BE2C (cell line): ENCODE measurements around the gene SIPA1L3.

ENCODE experiments used
- DNase-seq: peaks from one replicate; pipeline ENCODE4 v3.0.0-alpha.2; 2020
- H3K27me3 ChIP-seq: fragments of 250-450 bp; sonication (Bioruptor Pico); 2 replicates; pipeline ENCODE4 v1.5.1; 2020; ENCODE audit warnings: mild to moderate bottlenecking
- H3K36me3 ChIP-seq: fragments of 250-450 bp; sonication (Bioruptor Pico); 2 replicates; pipeline ENCODE4 v1.5.1; 2020; ENCODE audit warnings: mild to moderate bottlenecking
- H3K4me1 ChIP-seq: fragments of 250-450 bp; sonication (Bioruptor Pico); 2 replicates; pipeline ENCODE4 v1.5.1; 2020
- H3K4me3 ChIP-seq: 2 replicates; pipeline ENCODE4 v1.5.1; 2011; ENCODE audit warnings: low read depth, low read length
- H3K9me3 ChIP-seq: fragments of 250-450 bp; sonication (Bioruptor Pico); 2 replicates; pipeline ENCODE4 v1.5.1; 2020
- TF ChIP-seq, protein P1 (sequence below): IDR thresholded peaks from 2 replicates; pipeline ENCODE4 v1.5.1; 2012; ENCODE audit warnings: mild to moderate bottlenecking, low read depth, low read length

Gene SIPA1L3

DNA sequence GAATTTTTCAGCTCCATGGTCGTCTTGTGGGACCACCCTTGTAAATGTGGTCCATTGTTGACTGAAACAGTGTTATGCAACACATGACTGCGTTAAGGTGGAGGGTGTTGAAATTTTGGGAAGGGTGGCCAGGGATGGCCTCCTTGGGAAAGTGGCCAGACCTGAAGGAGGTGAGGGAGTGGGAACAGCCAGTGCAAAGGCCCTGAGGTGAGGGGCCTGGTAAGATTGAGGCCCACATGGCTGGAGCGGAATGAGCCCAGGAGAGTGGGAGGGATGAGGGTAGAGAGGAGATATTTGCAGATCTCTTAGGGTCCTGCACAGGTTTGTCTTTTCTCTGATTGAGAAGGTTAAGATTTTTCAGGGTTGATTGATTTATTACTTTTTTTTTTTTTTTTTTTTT lies 18.2 kb downstream of the SIPA1L3 start:
- DNase-seq: no peak
- Histone ChIP-seq H3K36me3 (no peaks in the 10 kb centered on the region), H3K4me3 (no peak overlapping the region), H3K9me3 (no peaks in the 10 kb centered on the region), H3K27me3 (no peaks in the 10 kb centered on the region), H3K4me1 (no peaks in the 10 kb centered on the region)
- TF ChIP-seq, protein P1, sequence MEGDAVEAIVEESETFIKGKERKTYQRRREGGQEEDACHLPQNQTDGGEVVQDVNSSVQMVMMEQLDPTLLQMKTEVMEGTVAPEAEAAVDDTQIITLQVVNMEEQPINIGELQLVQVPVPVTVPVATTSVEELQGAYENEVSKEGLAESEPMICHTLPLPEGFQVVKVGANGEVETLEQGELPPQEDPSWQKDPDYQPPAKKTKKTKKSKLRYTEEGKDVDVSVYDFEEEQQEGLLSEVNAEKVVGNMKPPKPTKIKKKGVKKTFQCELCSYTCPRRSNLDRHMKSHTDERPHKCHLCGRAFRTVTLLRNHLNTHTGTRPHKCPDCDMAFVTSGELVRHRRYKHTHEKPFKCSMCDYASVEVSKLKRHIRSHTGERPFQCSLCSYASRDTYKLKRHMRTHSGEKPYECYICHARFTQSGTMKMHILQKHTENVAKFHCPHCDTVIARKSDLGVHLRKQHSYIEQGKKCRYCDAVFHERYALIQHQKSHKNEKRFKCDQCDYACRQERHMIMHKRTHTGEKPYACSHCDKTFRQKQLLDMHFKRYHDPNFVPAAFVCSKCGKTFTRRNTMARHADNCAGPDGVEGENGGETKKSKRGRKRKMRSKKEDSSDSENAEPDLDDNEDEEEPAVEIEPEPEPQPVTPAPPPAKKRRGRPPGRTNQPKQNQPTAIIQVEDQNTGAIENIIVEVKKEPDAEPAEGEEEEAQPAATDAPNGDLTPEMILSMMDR: no peak

DNA sequence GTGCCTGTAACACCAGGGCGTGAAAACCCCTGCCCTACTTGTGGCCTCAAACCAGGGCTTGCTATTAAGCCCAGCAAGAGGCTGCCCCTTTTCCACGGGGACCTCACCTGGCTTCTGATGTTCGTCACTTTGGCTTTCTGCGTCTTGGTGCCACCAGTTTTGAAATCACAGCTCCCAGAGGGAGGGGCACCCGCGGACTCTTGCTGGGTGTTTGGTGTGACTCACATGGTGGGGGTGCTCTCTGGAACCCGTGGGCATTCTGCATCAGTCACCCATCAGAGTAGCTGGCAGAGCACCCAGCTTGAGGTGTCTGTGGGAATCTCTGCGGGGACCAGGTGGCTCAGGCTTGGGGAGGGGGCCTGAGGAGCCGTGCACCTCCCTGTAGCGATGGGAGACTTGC lies 19.2 kb downstream of the SIPA1L3 start:
- Histone ChIP-seq H3K36me3 (no peaks in the 10 kb centered on the region), H3K9me3 (no peaks in the 10 kb centered on the region), H3K4me1 (no peaks in the 10 kb centered on the region), H3K4me3 (no peak overlapping the region), H3K27me3 (no peaks in the 10 kb centered on the region)
- TF ChIP-seq, protein P1: no peak
- no peak for DNase-seq

DNA sequence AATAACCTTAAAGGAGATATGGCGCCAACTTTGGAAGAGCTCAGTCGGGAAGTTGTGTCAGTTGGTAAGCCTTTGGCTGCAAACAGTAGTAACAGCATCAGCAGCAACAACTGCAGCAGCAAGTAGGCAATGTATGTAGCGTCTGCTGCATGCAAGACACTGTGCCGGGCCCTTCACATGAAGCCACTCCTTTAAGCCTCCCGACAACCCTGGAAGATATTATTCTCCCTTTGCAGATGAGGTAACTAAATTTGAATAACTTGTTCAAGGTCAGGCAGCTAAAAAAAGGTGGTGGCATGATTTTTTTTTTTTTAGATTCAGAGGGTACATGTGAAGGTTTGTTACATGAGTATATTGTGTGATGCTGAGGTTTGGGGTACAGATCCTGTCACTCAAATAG lies 19.7 kb downstream of the SIPA1L3 start:
- Histone ChIP-seq H3K27me3 (no peaks in the 10 kb centered on the region), H3K9me3 (no peaks in the 10 kb centered on the region), H3K4me3 (no peak overlapping the region), H3K36me3 (no peaks in the 10 kb centered on the region), H3K4me1 (no peaks in the 10 kb centered on the region)
- TF ChIP-seq, protein P1: no peak
- no peak for DNase-seq

DNA sequence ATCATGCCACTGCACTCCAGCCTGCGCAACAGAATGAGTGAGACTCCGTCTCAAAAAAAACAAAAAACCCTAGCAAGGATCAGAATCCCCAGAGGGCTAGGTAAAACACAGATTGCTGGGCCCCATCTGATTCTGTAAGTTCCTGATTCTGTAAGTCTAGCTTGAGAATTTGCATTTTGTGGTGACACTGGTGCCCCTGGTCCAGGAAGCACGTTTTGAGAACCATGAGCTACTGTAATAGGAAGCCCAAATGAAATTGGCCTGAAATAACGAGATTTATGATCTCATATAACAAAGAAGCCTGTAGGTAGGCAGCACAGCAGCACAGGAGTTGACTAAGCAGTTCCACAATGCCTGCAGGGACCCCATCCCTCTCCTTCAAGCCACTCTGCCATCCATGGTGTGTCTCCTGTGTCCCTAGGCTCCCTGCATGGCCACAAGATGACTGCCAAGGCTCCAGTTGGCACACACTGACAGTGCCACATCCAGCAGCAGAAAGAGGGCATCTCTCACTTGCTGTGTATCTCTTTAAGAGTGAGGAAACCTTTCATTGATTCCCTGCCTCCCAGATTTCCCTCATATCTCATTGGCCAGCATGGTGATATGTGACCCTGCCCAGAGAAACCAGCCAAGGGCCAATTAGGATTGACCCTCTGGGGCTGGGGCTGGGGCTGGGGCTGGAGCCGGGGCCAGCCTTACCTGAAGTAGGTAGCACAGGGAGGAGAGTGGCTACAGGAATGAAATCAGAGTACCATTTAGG lies 21.7 kb downstream of the SIPA1L3 start:
- no peak for DNase-seq
- no peaks in the 10 kb centered on the region for H3K27me3 ChIP-seq
- no peaks in the 10 kb centered on the region for H3K36me3 ChIP-seq
- no peak overlapping the region for H3K4me3 ChIP-seq
- H3K4me1 ChIP-seq: no peaks in the 10 kb centered on the region
- TF ChIP-seq, protein P1: no peak
- no peaks in the 10 kb centered on the region for H3K9me3 ChIP-seq

DNA sequence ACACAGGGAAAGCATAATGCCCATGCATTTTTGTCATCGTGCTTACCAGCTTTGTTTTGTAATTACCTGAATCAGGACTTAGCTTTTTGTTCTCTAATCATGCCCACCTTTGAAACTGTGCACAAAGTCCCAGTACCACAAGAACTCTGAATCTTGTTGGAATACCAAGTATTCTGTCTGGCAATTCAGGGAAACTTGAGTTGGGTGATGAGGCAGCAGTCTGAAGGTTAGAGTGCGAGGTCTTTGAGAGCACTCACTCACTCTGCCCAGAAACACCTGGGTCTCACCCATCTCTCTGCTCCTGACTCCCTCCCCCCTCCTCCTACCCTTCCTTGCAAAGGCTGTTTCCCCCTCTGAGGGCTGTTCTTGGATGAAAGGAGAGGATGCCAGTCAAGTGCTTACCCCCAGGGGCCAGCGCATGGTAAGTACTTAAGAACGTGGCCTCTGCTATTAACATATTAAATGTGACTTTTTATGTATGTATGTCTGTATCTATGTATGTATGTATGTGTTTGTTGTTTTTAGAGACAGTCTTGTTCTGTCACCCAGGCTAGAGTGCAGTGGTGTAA lies 22.4 kb downstream of the SIPA1L3 start:
- no peaks in the 10 kb centered on the region for H3K4me1 ChIP-seq
- no peaks in the 10 kb centered on the region for H3K36me3 ChIP-seq
- H3K4me3 ChIP-seq: no peak overlapping the region
- DNase-seq: no peak
- no peaks in the 10 kb centered on the region for H3K27me3 ChIP-seq
- H3K9me3 ChIP-seq: no peaks in the 10 kb centered on the region
- TF ChIP-seq, protein P1: no peak

DNA sequence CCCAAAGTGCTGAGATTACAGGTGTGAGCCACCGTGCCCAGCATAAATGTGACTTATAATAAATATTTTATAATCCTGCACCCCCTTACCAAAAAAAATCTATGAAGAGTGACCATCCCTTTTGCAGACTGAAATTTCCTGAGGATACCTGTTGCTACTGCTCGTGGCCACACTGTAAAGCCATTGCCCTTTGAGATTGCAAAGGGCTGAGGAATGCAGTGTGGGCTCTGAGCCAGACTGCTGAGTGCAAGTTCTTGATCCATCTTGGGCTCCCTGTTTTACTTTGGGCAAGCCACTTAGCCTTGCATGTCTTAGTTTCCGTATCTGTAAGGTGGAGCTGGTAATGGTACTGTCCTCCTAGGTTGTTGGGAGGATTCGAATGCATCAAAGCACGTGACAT lies 23.4 kb downstream of the SIPA1L3 start:
- TF ChIP-seq, protein P1: no peak

More for the DNA sequence above, 23.4 kb downstream of the SIPA1L3 start:
- H3K9me3 ChIP-seq: no peaks in the 10 kb centered on the region
- H3K4me1 ChIP-seq: no peaks in the 10 kb centered on the region
- DNase-seq: no peak
- H3K36me3 ChIP-seq: no peaks in the 10 kb centered on the region
- no peaks in the 10 kb centered on the region for H3K27me3 ChIP-seq
- H3K4me3 ChIP-seq: no peak overlapping the region
